Measurements from ENCODE around the gene TLN1.

Gene TLN1

GRCh38 chr9:35749515-35750255, 17.7 kb upstream of the TLN1 start:
- DNase-seq, result no peak

GRCh38 chr9:35748858-35749514, 17.0 kb upstream of the TLN1 start, which contains the start of the genes GBA2 and RGP1:
Gene GBA2 (minus strand): TSS chr9:35749228. CDS start chr9:35748704, 524 bp downstream.
Gene RGP1 (plus strand): TSS chr9:35749287. CDS start chr9:35749756, 469 bp downstream.
- peak; percentile 85 for DNase-seq

- no peak for DNase-seq
Observed at GRCh38 chr9:35748242-35748857, 16.4 kb upstream of the TLN1 start.

- no peak for DNase-seq
Observed at GRCh38 chr9:35746583-35746982, 14.6 kb upstream of the TLN1 start.

GRCh38 chr9:35745569-35745968, 13.6 kb upstream of the TLN1 start:
- DNase-seq, result no peak

GRCh38 chr9:35743880-35744518, 12.0 kb upstream of the TLN1 start:
- peak; percentile 8 for DNase-seq

GRCh38 chr9:35743452-35743851, 11.5 kb upstream of the TLN1 start:
- DNase-seq, result peak; percentile 3

- peak; percentile 7 for DNase-seq
Observed at GRCh38 chr9:35741740-35742139, 9.7 kb upstream of the TLN1 start.

DNA sequence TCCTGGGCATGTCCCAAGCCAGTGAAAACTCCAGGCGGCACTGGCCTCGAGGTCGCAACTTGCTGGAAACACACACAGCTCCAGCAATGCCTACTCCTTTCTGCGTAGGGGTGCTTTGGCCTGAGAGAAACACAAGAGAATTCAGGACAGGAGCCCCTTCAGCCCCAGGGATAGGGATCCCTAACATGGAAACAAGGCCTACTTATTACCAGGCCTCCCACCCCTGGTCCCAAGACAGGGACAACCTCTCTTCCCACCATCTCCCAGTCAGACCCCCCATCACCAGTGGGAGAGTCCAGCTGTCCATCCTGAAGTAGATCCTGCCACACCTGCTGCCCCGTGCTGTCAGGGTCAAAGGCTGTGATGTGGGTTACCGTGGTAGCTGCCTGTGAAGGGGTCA, 8.2 kb upstream of the TLN1 start:
- no peak for DNase-seq

DNA sequence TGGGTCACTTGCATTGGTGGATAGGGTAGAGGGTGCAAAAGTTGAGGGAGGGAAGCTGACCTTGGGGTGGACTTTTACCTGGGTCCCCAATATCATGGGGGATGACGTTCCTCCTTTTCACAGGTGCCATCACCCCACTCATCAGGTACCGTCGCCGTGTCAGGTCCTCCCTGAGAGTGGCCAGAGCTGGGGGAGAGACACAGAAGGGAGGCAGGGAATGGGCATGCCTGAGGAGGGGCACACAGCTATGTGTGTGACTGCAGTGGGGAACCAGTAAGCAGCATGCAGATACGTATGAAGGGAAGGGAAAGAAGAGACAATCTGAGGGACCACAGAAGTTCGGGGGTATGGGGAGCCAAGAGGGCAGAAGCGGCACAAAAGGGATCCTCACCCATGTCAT, 6.9 kb upstream of the TLN1 start:
- no peak for DNase-seq

DNA sequence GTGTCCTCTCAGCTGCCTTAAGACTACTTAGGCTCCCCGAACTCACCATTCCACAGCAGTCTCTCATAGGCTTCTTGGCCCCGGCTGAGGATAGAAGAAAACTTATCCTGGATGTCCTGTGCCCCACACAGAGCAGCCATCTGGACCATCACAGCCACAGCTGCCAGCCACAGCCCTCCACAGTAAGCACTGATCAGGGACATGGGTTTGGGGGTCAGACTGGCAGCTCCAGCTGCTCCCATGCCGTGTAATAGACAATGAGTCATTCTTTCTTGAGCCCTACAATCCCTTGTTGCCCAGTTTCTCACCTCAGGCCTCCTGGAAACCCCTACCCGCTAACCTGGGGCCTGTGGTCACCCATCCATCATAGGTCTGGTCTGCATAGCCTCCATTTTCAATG, 6.2 kb upstream of the TLN1 start:
- DNase-seq, result no peak

- DNase-seq, result no peak
Observed at GRCh38 chr9:35737143-35737542, 5.1 kb upstream of the TLN1 start.

DNA sequence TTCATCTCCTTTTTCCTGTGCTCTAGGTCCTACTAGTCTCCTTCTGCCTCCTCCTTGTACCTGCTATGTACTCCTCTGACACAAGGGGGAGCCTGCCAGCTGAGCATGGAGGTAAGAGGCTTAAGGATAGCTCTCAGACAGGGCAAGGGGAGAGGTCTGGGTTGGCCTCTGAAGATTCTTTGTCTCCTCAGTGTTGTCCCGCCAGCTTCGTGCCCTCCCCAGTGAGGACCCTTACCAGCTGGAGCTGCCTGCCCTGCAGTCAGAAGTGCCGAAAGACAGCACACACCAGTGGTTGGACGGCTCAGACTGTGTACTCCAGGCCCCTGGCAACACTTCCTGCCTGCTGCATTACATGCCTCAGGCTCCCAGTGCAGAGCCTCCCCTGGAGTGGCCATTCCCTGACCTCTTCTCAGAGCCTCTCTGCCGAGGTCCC, 4.2 kb upstream of the TLN1 start:
- DNase-seq, result peak; percentile 71

- DNase-seq, result no peak
Observed at GRCh38 chr9:35734096-35734495, 2.1 kb upstream of the TLN1 start.

DNA sequence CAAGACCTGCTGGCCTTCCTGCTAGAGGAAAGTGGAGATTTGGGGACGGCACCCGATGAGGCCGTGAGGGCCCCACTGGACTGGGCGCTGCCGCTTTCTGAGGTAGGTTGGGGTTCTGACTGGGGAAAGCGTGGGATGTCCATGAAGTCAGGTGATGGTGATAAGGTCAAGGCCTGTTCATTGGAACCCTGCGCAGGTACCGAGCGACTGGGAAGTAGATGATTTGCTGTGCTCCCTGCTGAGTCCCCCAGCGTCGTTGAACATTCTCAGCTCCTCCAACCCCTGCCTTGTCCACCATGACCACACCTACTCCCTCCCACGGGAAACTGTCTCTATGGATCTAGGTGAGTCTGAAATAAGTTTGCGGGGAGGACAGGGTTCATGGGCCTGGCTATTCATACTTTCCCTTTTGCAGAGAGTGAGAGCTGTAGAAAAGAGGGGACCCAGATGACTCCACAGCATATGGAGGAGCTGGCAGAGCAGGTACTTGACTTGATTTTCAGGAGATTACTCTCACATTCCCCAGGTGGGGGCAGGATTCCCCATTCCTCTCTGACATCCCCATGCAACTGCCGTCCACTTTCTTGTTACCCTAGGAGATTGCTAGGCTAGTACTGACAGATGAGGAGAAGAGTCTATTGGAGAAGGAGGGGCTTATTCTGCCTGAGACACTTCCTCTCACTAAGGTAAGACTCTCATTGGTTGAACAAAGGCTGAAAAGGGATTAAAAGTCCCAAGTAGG, 976 bp upstream of the TLN1 start:
- no peak for DNase-seq

DNA sequence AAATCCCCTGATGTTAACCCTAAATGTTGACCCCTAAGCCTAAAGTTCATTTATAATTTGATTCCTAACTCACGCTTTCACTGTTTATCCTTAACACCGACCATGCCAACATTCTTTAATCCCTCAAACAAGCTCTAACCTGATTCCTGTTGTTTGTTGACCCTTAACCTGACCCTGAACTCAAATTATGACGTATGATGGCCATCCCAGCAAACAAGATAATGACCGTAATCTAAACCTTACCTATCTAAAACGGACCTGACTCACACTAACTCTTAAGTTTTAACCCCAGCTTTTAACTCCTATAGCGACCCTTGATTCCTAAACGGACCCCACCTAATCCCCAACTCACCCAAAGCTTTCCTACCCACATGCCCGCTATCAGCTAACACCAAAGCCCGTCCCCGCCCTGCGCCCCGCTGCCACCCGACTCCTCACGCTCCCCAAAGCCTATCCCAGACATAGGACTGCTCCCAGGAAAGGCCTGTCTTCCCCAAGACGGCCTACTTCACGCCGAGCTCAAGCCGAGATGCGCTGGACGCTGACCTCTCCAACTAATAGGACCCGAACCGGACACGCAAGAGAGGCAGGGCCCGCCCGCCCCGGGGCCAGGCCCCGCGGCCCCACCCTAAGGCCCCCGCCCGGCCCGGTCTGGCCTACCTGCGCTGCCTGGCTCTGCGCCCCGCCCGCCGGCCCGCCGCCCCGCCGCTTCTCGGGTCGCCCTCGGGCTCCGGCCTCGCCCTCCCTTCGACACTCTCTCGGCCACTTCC, 395 bp downstream of the TLN1 start:
- DNase-seq, result no peak

DNA sequence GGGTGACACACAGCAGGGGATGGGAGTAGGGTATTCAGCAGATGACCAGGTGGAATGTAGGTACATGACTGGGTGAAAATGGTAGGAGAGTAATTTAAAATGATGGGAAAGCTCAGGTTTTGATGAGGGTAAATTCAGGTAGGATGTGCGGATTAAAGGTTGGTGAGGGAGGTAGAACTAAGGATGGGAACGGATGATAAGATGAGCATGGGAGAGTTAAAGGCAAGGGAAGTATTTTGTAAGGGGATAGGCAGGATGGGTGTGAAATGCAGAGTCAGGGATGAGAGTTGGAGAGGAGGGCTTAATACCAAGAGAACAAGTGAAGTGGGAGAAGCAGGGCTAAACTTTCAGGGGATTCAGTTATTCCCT, 1.5 kb downstream of the TLN1 start:
- DNase-seq, result no peak

GRCh38 chr9:35729700-35730485, 2.1 kb downstream of the TLN1 start:
- peak; percentile 73 for DNase-seq

- DNase-seq, result no peak
Observed at GRCh38 chr9:35729101-35729500, 2.9 kb downstream of the TLN1 start.

DNA sequence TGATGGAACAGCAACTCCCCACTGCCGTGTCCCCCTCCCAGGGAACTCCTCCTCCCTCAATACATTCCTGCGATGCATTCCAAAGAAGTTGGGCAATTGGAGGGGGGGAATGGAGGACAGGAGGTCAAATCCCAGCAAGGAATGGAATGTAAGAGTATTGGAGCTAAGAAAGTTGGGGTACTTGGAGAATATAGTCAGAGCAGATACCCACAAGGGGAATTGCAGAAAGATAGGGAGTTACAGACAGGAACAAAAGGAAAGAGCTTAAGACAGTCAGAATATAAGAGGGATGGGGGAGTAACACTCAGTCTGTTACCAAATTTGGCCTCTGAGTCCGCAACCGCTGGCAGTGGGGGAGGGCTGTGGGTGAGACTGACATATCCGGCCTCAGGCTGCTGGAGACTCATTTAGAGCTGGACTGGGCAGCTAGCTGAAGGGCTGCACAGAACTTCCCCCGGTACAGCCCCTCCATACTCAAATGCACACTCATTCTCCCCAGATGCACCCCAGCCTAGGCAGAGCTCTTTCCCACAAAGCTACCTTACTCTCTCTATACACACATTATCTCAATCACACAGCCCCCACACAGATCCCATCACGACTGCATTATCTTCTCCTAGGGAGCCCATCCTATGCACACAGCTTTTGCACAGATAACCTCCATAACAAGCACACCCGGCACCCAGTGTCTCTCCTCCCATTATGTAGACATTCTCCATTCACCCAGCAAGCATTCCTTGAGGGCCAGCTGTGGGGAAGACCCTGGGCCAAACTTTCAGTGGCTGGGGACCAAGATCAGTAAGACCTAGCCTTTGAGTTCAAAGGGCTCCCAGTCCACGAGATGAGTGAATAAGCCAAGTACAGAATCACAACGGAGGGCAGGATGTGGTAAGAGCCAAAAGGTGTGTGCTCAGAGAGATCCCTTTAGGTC, 3.7 kb downstream of the TLN1 start:
- peak; percentile 82 for DNase-seq
